ENCODE measurements around the gene PLEKHA6.
A peak's percentile ranks its signal among the peaks of the same experiment; 100 is the strongest.

PLEKHA6 gene

GRCh38 chr1:204283711-204284651 lies 75.7 kb downstream of the PLEKHA6 start:
- DNase-seq (ENCODE audit: low read depth), result no peak

- DNase-seq (ENCODE audit: low read depth), result no peak
Observed at GRCh38 chr1:204282761-204283221, 76.9 kb downstream of the PLEKHA6 start.

- no peak for DNase-seq (ENCODE audit: low read depth)
Observed at GRCh38 chr1:204280099-204280961, 79.4 kb downstream of the PLEKHA6 start.

- DNase-seq (ENCODE audit: low read depth), result no peak
Observed at GRCh38 chr1:204278958-204279357, 80.8 kb downstream of the PLEKHA6 start.

- no peak for DNase-seq (ENCODE audit: low read depth)
Observed at GRCh38 chr1:204278251-204278650, 81.5 kb downstream of the PLEKHA6 start.

- DNase-seq (ENCODE audit: low read depth), result no peak
Observed at GRCh38 chr1:204277563-204278219, 82.0 kb downstream of the PLEKHA6 start.

- DNase-seq (ENCODE audit: low read depth), result no peak
Observed at GRCh38 chr1:204275695-204276370, 83.9 kb downstream of the PLEKHA6 start.

GRCh38 chr1:204274446-204274845 lies 85.3 kb downstream of the PLEKHA6 start:
- DNase-seq (ENCODE audit: low read depth), result no peak

GRCh38 chr1:204272505-204272904 lies 87.2 kb downstream of the PLEKHA6 start:
- DNase-seq (ENCODE audit: low read depth), result no peak

- no peak for DNase-seq (ENCODE audit: low read depth)
Observed at GRCh38 chr1:204271970-204272369, 87.8 kb downstream of the PLEKHA6 start.

- no peak for DNase-seq (ENCODE audit: low read depth)
Observed at GRCh38 chr1:204268101-204268500, 91.6 kb downstream of the PLEKHA6 start.

GRCh38 chr1:204267191-204267601 lies 92.5 kb downstream of the PLEKHA6 start:
- no peak for DNase-seq (ENCODE audit: low read depth)

GRCh38 chr1:204266504-204267034 lies 93.2 kb downstream of the PLEKHA6 start:
- no peak for DNase-seq (ENCODE audit: low read depth)

- no peak for DNase-seq (ENCODE audit: low read depth)
Observed at GRCh38 chr1:204265665-204266064, 94.1 kb downstream of the PLEKHA6 start.

GRCh38 chr1:204264805-204265204 lies 94.9 kb downstream of the PLEKHA6 start:
- DNase-seq (ENCODE audit: low read depth), result no peak

GRCh38 chr1:204263254-204263910 lies 96.3 kb downstream of the PLEKHA6 start:
- DNase-seq (ENCODE audit: low read depth), result no peak

GRCh38 chr1:204262506-204263253 lies 97.0 kb downstream of the PLEKHA6 start:
- DNase-seq (ENCODE audit: low read depth), result no peak

- DNase-seq (ENCODE audit: low read depth), result peak; percentile 51
Observed at GRCh38 chr1:204261746-204262505, 97.8 kb downstream of the PLEKHA6 start.

GRCh38 chr1:204261266-204261665 lies 98.5 kb downstream of the PLEKHA6 start:
- no peak for DNase-seq (ENCODE audit: low read depth)
